HG02840 (cell line): ENCODE measurements around the gene IARS2.
"Not testable (repeated sequence)": the region's sequence is repeated elsewhere in the genome, so short reads cannot be mapped to it uniquely, and the experiment has no call there.

Source experiments
- ATAC-seq: cut with Tn5 transposase; IDR thresholded peaks from one replicate; pipeline ENCODE4 v1.9.1; 2021; ENCODE audit warnings: mild to moderate bottlenecking, moderate library complexity, moderate number of reproducible peaks; ENCODE audit not compliant: unreplicated experiment, low FRiP score

IARS2 gene

GRCh38 chr1:220094016-220094911 is at the start of gene IARS2:
Gene IARS2 (plus strand): TSS chr1:220094132. CDS start chr1:220094217, 85 bp downstream.
- ATAC-seq, result peak; percentile 55

GRCh38 chr1:220044678-220045355 is 49.1 kb upstream of the IARS2 start:
- no peak for ATAC-seq

- ATAC-seq, result no peak
Measured at GRCh38 chr1:220045356-220046051, 48.4 kb upstream of the IARS2 start.

GRCh38 chr1:220046052-220046930 is 47.6 kb upstream of the IARS2 start, which contains the start of gene EPRS1:
Gene EPRS1 (minus strand): TSS chr1:220046505. CDS start chr1:220046388, 117 bp downstream.
- peak; percentile 98 for ATAC-seq

- ATAC-seq, result no peak
Measured at GRCh38 chr1:220056374-220056773, 37.6 kb upstream of the IARS2 start.

GRCh38 chr1:220060876-220061275 is 33.1 kb upstream of the IARS2 start:
- ATAC-seq, result no peak

- ATAC-seq, result no peak
Measured at GRCh38 chr1:220062629-220063028, 31.3 kb upstream of the IARS2 start.

GRCh38 chr1:220067269-220068204 is 26.4 kb upstream of the IARS2 start:
- no peak for ATAC-seq

GRCh38 chr1:220076861-220077762 is 16.8 kb upstream of the IARS2 start:
- ATAC-seq, result no peak

GRCh38 chr1:220077887-220078286 is 16.0 kb upstream of the IARS2 start:
- ATAC-seq, result no peak

GRCh38 chr1:220084460-220084859 is 9.5 kb upstream of the IARS2 start:
- no peak for ATAC-seq

- ATAC-seq, result not testable (repeated sequence)
Measured at GRCh38 chr1:220086261-220086686, 7.7 kb upstream of the IARS2 start.

- ATAC-seq, result peak; percentile 55
Measured at GRCh38 chr1:220089650-220090556, 4.0 kb upstream of the IARS2 start, which contains the start of gene BPNT1. Gene BPNT1 (minus strand): TSS chr1:220089788. CDS start chr1:220079846, 9,942 bp downstream.

GRCh38 chr1:220092694-220093093 is 1.2 kb upstream of the IARS2 start:
- ATAC-seq, result no peak

- peak; percentile 2 for ATAC-seq
Measured at GRCh38 chr1:220093361-220094015, 444 bp upstream of the IARS2 start.

- no peak for ATAC-seq
Measured at GRCh38 chr1:220099826-220100225, 5.9 kb downstream of the IARS2 start.
